Esophagus muscularis mucosa (tissue), 4 donors: ENCODE measurements around the gene MBD3L3. TPM values are rescaled to one million over a fixed set of nuclear protein-coding genes. Genes with fewer than 3 reads are reported as not detected.
"Not testable (repeated sequence)": the region's sequence is repeated elsewhere in the genome, so short reads cannot be mapped to it uniquely, and the experiment has no call there.

ENCODE experiments used
- DNase-seq: peaks from one replicate; pipeline ENCODE4 v3.0.0-alpha.2; 2017; ENCODE audit errors: extremely low spot score
- H3K27ac ChIP-seq, 4 donors: fragments of 200-600 bp; sonication (generic); replicated peaks in 1 of 4; 1 replicate in 3 of 4; 2 replicates in 1 of 4; pipeline ENCODE4 v1.5.1; 2016 to 2019; ENCODE audit warnings: mild to moderate bottlenecking in 1 of 4
- H3K27me3 ChIP-seq, 4 donors: fragments of 200-600 bp; sonication (generic); one replicate each; pipeline versions ENCODE4 v1.5.1 to v1.6.0; 2016 to 2019
- H3K36me3 ChIP-seq, 4 donors: fragments of 200-600 bp; sonication (generic); one replicate each; pipeline ENCODE4 v1.5.1; 2016 to 2019
- H3K4me1 ChIP-seq, 4 donors: fragments of 200-600 bp; sonication (generic); one replicate each; pipeline ENCODE4 v1.5.1; 2016 to 2019
- H3K4me3 ChIP-seq, 4 donors: fragments of 200-600 bp; sonication (generic); 1 replicate in 2 of 4; 2 replicates in 2 of 4; pipeline ENCODE4 v1.5.1; 2016 to 2019; ENCODE audit warnings: mild to moderate bottlenecking in 4 of 4, moderate library complexity in 1 of 4
- H3K9me3 ChIP-seq, 4 donors: fragments of 200-600 bp; sonication (generic); 1 replicate in 3 of 4; 2 replicates in 1 of 4; pipeline ENCODE4 v1.5.1; 2016 to 2019
- CTCF ChIP-seq, 3 experiments: fragments of 200-600 bp in 2 of 3; fragments of 450-650 bp in 1 of 3; sonication (generic) in 2 of 3; IDR thresholded peaks; one replicate each; pipeline ENCODE4 v1.5.1; 2017 to 2019; ENCODE audit warnings: antibody characterized with exemption in 3 of 3, mild to moderate bottlenecking in 2 of 3, moderate library complexity in 1 of 3
- EP300 ChIP-seq: sonication (generic); formaldehyde crosslinking; IDR thresholded peaks from one replicate; pipeline ENCODE4 v1.6.1; 2017; ENCODE audit warnings: antibody characterized with exemption
- POLR2A ChIP-seq: fragments of 450-650 bp; IDR thresholded peaks from one replicate; pipeline ENCODE4 v1.6.1; 2017; ENCODE audit warnings: antibody characterized with exemption, moderate library complexity, mild to moderate bottlenecking, low read depth
- POLR2AphosphoS5 ChIP-seq, 2 donors: sonication (generic); formaldehyde crosslinking; IDR thresholded peaks; one replicate each; pipeline ENCODE4 v1.6.1; 2017; ENCODE audit warnings: antibody characterized with exemption in 2 of 2
- WGBS: methylation state at CpG from one replicate; pipeline ENCODE4 v1.1.5; 2018; 5-methylcytosine and 5-hydroxymethylcytosine counted together
- intact Hi-C: fragments of 100-400 bp; cut with DNase I; formaldehyde crosslinking; loops from one replicate; pipeline ENCODE4 v1.15.1; 2023
- total RNA-seq, 4 donors: library from RNA; depleted of rRNA; stranded (reverse); fragments of >200 nt; gene quantifications; one replicate each; pipeline versions ENCODE4 v1.1.0 to v1.2.1, GENCODE V29; 2016

MBD3L3 gene
- total RNA-seq, result not detected

DNA sequence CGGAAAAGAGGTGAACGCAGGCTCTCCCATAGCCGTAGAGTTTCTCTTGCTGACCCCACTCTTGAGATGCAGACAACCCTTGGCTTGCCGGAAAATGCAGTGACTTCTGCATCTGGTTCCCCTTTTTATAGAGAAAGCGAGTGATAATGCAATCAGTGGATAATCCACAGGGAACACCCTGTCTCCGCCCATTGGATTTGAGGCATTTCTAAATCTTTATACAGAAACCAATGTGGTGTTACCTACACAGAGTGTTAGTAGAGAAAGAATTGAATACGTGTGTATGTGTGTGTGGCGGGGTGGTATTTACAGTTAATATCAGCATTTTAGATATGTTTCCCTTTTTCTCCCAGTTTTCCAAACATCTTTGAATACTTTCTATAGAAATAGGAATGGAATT is at the start of gene MBD3L3:
MBD3L3 (minus strand) TSS at position 101 of the 400 bp plus-strand sequence; CDS start at position 30, 71 bp downstream.
- H3K36me3 ChIP-seq, H3K27ac ChIP-seq, intact Hi-C loops, H3K27me3 ChIP-seq, H3K9me3 ChIP-seq, DNase-seq, H3K4me1 ChIP-seq, H3K4me3 ChIP-seq: not testable (repeated sequence)
- WGBS, result no CpG with 5 or more reads among the region's 8 CpGs

GRCh38 chr19:7106711-7107657 is 48.5 kb upstream of the MBD3L3 start:
- Histone ChIP-seq H3K27me3 (peaks cover 0 to 7% (median 0%) of the 10 kb centered on the region in 4 donors), H3K4me1 (peaks cover 0 to 6% (median 0%) of the 10 kb centered on the region in 4 donors), H3K36me3 (no peaks in the 10 kb centered on the region), H3K9me3 (no peaks in the 10 kb centered on the region), H3K4me3 (no peak overlapping the region), H3K27ac (no peak overlapping the region)
- 84% methylated on average over 10 of the region's 10 CpGs for WGBS
- intact Hi-C loops, result no loop called here
- no peak for DNase-seq
- TF ChIP-seq CTCF (IDR thresholded peaks at IDR 0.05) (no peak), POLR2AphosphoS5 (IDR thresholded peaks at IDR 0.05) (no peak), EP300 (no peak), POLR2A (no peak)

DNA sequence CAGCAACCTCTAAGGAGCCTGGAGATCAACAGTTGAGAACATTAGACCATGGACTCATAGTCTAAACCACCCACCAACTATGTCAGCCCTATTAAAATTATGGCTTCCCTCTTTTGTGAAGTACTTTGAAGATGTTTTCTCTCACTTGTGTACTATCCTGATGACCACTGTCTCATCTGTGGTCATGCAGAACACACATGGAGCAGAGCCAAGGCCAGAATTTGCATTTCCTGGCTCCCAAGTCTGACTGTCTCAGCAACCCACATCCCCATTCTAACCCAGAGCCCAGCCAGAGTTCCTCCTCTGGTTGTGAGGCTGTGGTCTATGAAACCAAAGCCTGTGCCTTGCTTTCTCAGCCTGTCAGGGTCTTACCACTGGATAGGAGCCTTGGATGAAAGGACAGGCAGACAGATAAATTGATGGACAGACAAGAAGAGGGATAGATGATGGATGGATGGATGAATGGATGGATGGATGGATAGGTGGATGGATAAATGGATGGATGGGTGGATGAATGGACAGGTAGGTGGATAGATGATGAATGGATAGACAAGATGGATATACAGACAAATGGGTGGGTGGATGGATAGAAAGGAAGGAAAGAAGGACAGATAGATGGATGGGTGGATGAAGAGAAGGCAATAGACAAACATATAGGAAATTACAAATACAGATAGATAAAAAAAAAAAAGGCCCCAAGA is 46.4 kb upstream of the MBD3L3 start:
- Histone ChIP-seq H3K27me3 (peaks cover 0 to 7% (median 0%) of the 10 kb centered on the region in 4 donors), H3K4me1 (peaks cover under 1 to 6% (median under 1%) of the 10 kb centered on the region in 4 donors), H3K36me3 (no peaks in the 10 kb centered on the region), H3K9me3 (no peaks in the 10 kb centered on the region), H3K4me3 (no peak overlapping the region), H3K27ac (no peak overlapping the region)
- TF ChIP-seq POLR2AphosphoS5 (IDR thresholded peaks at IDR 0.05), result no peak
- TF ChIP-seq CTCF (IDR thresholded peaks at IDR 0.05), result no peak
- no peak for TF ChIP-seq POLR2A
- TF ChIP-seq EP300, result no peak
- no peak for DNase-seq
- intact Hi-C loops, result no loop called here

DNA sequence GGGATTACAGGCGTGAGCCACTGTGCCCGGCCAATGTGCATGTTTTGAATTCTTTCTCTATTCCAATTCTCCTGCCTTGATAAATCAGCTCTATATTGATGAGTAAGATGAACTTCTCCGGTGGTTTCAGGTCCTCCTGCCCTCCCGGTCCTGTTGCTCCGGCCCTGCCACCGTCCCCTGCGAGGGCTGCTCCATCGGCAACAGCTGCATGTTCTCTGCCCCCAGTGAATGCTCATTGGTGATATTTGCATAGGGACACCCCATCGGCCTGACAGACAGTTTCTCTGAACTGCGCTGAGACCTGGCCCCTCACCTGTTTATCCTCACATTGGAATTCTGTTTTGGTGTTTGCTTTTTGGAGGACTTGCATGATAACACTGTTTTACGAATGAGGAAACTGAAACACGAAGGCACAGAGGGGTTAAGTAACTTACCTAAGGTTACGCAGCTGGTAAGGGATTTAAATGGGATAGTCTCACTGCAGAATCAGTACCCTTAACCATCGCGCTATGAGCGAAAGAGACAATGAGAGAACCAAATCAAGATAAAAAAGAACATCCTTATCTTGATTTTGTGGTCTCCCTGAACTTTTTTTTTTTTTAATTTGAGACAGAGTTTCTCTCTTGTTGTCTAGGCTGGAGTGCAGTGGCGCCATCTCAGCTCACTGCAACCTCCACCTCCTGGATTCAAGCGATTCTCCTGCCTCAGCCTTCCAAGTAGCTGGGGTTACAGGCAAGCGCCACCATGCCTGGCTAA is 43.2 kb upstream of the MBD3L3 start:
- TF ChIP-seq CTCF (IDR thresholded peaks at IDR 0.05) (no peak), EP300 (no peak), POLR2A (no peak), POLR2AphosphoS5 (IDR thresholded peaks at IDR 0.05) (no peak)
- intact Hi-C loops, result loop anchor here (2.0 kb wide), 1 partner anchor 239 kb away; no protein-coding TSS in a partner anchor
- no peak for DNase-seq
- Histone ChIP-seq H3K4me3 (no peak overlapping the region), H3K4me1 (peaks cover 3 to 15% (median 9%) of the 10 kb centered on the region in 4 donors), H3K9me3 (no peaks in the 10 kb centered on the region), H3K36me3 (no peaks in the 10 kb centered on the region), H3K27me3 (peaks cover 0 to 7% (median 0%) of the 10 kb centered on the region in 4 donors), H3K27ac (no peak overlapping the region)
- 62% methylated on average over 19 of the region's 19 CpGs for WGBS
